OCI-LY3 (cell line): Measurements from ENCODE around the gene DNASE2B.

Source experiments
- H2AFZ ChIP-seq: fragments of 200-600, 300-600 bp; shearing (Covaris generic); 2 replicates; pipeline ENCODE4 v1.6.0; 2014; ENCODE audit warnings: antibody characterized with exemption, low read depth, low read length
- H3K27ac ChIP-seq: fragments of 200-600, 300-600 bp; sonication (generic); 2 replicates; pipeline ENCODE4 v1.5.1; 2014; ENCODE audit warnings: mild to moderate bottlenecking, low read length, moderate library complexity, mixed read lengths
- H3K27me3 ChIP-seq: fragments of 200-600, 300-600 bp; sonication (generic); 2 replicates; pipeline ENCODE4 v1.6.1; 2014; ENCODE audit warnings: low read depth, low read length, mixed read lengths
- H3K36me3 ChIP-seq: fragments of 200-600, 300-600 bp; sonication (generic); replicated peaks from 2 replicates; pipeline ENCODE3; 2014; ENCODE audit warnings: low read depth, low read length, mixed read lengths
- H3K4me1 ChIP-seq: fragments of 300-600, 200-600 bp; sonication (generic); 2 replicates; pipeline ENCODE4 v1.6.1; 2014; ENCODE audit warnings: low read length, mixed read lengths
- H3K4me2 ChIP-seq: fragments of 200-600, 300-600 bp; sonication (generic); 2 replicates; pipeline ENCODE4 v1.6.1; 2014; ENCODE audit warnings: low read length, mixed read lengths
- H3K4me3 ChIP-seq: fragments of 300-600, 200-600 bp; sonication (generic); 2 replicates; pipeline ENCODE4 v1.5.1; 2014; ENCODE audit warnings: antibody characterized with exemption, mild to moderate bottlenecking, low read length, moderate library complexity
- H3K79me2 ChIP-seq: fragments of 300-600, 200-600 bp; shearing (Covaris generic); 2 replicates; pipeline ENCODE4 v1.6.1; 2014; ENCODE audit warnings: mild to moderate bottlenecking, low read length, mixed read lengths
- H3K9ac ChIP-seq: fragments of 300-600, 200-600 bp; shearing (Covaris generic); 2 replicates; pipeline ENCODE4 v1.6.0; 2014; ENCODE audit warnings: mild to moderate bottlenecking, low read length, moderate library complexity
- H3K9me3 ChIP-seq: fragments of 200-600, 300-600 bp; shearing (Covaris generic); 2 replicates; pipeline ENCODE4 v1.6.1; 2014; ENCODE audit warnings: low read length, mixed read lengths; ENCODE audit not compliant: insufficient read depth
- H4K20me1 ChIP-seq: fragments of 200-600, 300-600 bp; sonication (generic); 2 replicates; pipeline ENCODE4 v1.6.1; 2016; ENCODE audit warnings: low read length, mixed read lengths; ENCODE audit not compliant: insufficient read depth
- CTCF ChIP-seq: fragments of 200-600, 300-600 bp; sonication (generic); IDR thresholded peaks from 2 replicates; pipeline ENCODE4 v1.5.1; 2014; ENCODE audit warnings: antibody characterized with exemption, low read length, low read depth
- EZH2phosphoT487 ChIP-seq: fragments of 200-600 bp; shearing (Covaris generic); IDR thresholded peaks from 2 replicates; pipeline ENCODE4 v1.6.1; 2018; ENCODE audit warnings: antibody characterized with exemption, mixed run types, low read depth

Gene DNASE2B

GRCh38 chr1:84427250-84428188 lies 29.2 kb downstream of the DNASE2B start:
- Histone ChIP-seq H3K27ac (no peak overlapping the region), H3K27me3 (no peaks in the 10 kb centered on the region), H3K4me1 (no peaks in the 10 kb centered on the region), H3K4me3 (no peak overlapping the region), H2AFZ (no peak overlapping the region), H3K36me3 (no peaks in the 10 kb centered on the region), H3K79me2 (no peaks in the 10 kb centered on the region), H3K4me2 (no peak overlapping the region), H4K20me1 (no peaks in the 10 kb centered on the region), H3K9ac (no peak overlapping the region), H3K9me3 (no peaks in the 10 kb centered on the region)
- TF ChIP-seq EZH2phosphoT487 (no peak), CTCF (no peak)

GRCh38 chr1:84428235-84428634 lies 30.0 kb downstream of the DNASE2B start:
- H3K4me1 ChIP-seq: peaks cover 1% of the 10 kb centered on the region; the same call in 1 of the 2 replicates
- no peak overlapping the region for H3K9ac ChIP-seq
- H4K20me1 ChIP-seq: no peaks in the 10 kb centered on the region
- no peaks in the 10 kb centered on the region for H3K9me3 ChIP-seq
- TF ChIP-seq EZH2phosphoT487: no peak
- no peak for TF ChIP-seq CTCF
- H3K4me2 ChIP-seq: no peak overlapping the region
- H3K4me3 ChIP-seq: no peak overlapping the region
- H3K36me3 ChIP-seq: no peaks in the 10 kb centered on the region
- no peak overlapping the region for H3K27ac ChIP-seq
- H3K79me2 ChIP-seq: no peaks in the 10 kb centered on the region
- no peaks in the 10 kb centered on the region for H3K27me3 ChIP-seq
- H2AFZ ChIP-seq: no peak overlapping the region

- Histone ChIP-seq H3K9ac (no peak overlapping the region), H3K4me3 (no peak overlapping the region), H4K20me1 (no peaks in the 10 kb centered on the region), H2AFZ (no peak overlapping the region), H3K27me3 (no peaks in the 10 kb centered on the region), H3K4me2 (no peak overlapping the region), H3K4me1 (peaks cover 4% of the 10 kb centered on the region; the same call in 1 of the 2 replicates), H3K36me3 (no peaks in the 10 kb centered on the region), H3K27ac (no peak overlapping the region), H3K9me3 (no peaks in the 10 kb centered on the region), H3K79me2 (no peaks in the 10 kb centered on the region)
- no peak for TF ChIP-seq EZH2phosphoT487
- no peak for TF ChIP-seq CTCF
These were observed 30.9 kb downstream of the DNASE2B start for GRCh38 chr1:84429231-84429630.

- Histone ChIP-seq H3K4me1 (peaks cover 10% of the 10 kb centered on the region), H3K79me2 (no peaks in the 10 kb centered on the region), H3K4me2 (no peak overlapping the region), H3K9ac (no peak overlapping the region), H2AFZ (no peak overlapping the region), H3K36me3 (no peaks in the 10 kb centered on the region), H3K4me3 (no peak overlapping the region), H4K20me1 (no peaks in the 10 kb centered on the region), H3K9me3 (no peaks in the 10 kb centered on the region), H3K27ac (no peak overlapping the region), H3K27me3 (no peaks in the 10 kb centered on the region)
- no peak for TF ChIP-seq EZH2phosphoT487
- no peak for TF ChIP-seq CTCF
These were observed 32.3 kb downstream of the DNASE2B start for GRCh38 chr1:84430546-84430945.
